ENCODE results near the gene PRSS58. TPM values are rescaled to one million over a fixed set of nuclear protein-coding genes. Genes with fewer than 3 reads are reported as not detected.

The PRSS58 gene
- total and polyA plus RNA-seq, 11 donors = not detected

DNA sequence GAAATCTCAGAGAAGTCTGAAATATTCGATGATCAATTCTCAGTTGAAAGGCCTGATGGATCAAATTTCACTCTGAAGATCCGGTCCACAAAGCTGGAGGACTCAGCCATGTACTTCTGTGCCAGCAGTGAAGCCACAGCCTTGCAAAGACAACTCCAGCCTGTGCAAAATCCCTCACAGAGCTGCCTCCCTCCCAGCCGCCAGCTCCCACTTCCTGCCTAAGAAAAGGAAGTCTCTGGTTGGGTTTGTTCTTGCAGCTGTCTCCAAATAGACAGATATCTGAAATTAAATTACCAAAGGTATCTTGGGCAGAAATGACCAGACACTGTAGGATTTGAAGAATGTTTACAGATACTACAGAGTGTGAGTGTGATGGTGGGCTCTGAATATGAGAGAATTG lies 43.4 kb upstream of the PRSS58 start:
- no peaks in the 10 kb centered on the region for H3K9me3 ChIP-seq
- H3K27ac ChIP-seq = no peak overlapping the region
- ATAC-seq = no peak
- no peak for DNase-seq
- 49 to 60% (median 51%) methylated on average over 3 of the region's 3 CpGs for WGBS, 4 donors
- H3K4me1 ChIP-seq = no peaks in the 10 kb centered on the region
- peaks cover 0 to 31% (median 0%) of the 10 kb centered on the region in 9 donors for H3K27me3 ChIP-seq
- H3K36me3 ChIP-seq = no peaks in the 10 kb centered on the region
- intact Hi-C loops (cut with DNase I) = no loop called here
- TF ChIP-seq POLR2A (IDR thresholded peaks at IDR 0.05) = no peak
- TF ChIP-seq, protein P1, sequence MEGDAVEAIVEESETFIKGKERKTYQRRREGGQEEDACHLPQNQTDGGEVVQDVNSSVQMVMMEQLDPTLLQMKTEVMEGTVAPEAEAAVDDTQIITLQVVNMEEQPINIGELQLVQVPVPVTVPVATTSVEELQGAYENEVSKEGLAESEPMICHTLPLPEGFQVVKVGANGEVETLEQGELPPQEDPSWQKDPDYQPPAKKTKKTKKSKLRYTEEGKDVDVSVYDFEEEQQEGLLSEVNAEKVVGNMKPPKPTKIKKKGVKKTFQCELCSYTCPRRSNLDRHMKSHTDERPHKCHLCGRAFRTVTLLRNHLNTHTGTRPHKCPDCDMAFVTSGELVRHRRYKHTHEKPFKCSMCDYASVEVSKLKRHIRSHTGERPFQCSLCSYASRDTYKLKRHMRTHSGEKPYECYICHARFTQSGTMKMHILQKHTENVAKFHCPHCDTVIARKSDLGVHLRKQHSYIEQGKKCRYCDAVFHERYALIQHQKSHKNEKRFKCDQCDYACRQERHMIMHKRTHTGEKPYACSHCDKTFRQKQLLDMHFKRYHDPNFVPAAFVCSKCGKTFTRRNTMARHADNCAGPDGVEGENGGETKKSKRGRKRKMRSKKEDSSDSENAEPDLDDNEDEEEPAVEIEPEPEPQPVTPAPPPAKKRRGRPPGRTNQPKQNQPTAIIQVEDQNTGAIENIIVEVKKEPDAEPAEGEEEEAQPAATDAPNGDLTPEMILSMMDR (IDR thresholded peaks at IDR 0.05) = no peak
- no peak overlapping the region for H3K4me3 ChIP-seq

DNA sequence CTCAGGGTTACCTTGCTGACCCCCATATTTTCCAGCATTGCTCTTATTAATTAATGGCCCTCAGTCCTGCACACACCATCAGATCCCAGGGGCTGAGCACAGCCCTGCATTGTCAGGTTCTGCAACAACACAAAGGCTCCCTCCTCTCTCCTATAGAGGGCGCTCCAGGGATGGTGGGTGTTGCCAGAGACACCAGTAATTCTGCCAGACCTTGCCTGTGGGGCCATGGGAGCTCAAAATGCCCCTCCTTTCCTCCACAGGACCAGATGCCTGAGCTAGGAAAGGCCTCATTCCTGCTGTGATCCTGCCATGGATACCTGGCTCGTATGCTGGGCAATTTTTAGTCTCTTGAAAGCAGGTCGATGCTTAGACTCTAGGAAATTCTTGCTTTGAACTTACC lies 42.8 kb upstream of the PRSS58 start:
- TF ChIP-seq POLR2A (IDR thresholded peaks at IDR 0.05) = no peak
- TF ChIP-seq, protein P1 (IDR thresholded peaks at IDR 0.05) = peak in 1 of 12 donors; percentile 10
- H3K27me3 ChIP-seq = peaks cover 0 to 31% (median 0%) of the 10 kb centered on the region in 9 donors
- H3K4me1 ChIP-seq = no peaks in the 10 kb centered on the region
- no peak for DNase-seq
- H3K9me3 ChIP-seq = no peaks in the 10 kb centered on the region
- no peaks in the 10 kb centered on the region for H3K36me3 ChIP-seq
- 34 to 52% (median 48%) methylated on average over 3 of the region's 3 CpGs for WGBS, 4 donors
- no peak overlapping the region for H3K4me3 ChIP-seq
- no peak for ATAC-seq
- intact Hi-C loops (cut with DNase I) = no loop called here
- no peak overlapping the region for H3K27ac ChIP-seq

DNA sequence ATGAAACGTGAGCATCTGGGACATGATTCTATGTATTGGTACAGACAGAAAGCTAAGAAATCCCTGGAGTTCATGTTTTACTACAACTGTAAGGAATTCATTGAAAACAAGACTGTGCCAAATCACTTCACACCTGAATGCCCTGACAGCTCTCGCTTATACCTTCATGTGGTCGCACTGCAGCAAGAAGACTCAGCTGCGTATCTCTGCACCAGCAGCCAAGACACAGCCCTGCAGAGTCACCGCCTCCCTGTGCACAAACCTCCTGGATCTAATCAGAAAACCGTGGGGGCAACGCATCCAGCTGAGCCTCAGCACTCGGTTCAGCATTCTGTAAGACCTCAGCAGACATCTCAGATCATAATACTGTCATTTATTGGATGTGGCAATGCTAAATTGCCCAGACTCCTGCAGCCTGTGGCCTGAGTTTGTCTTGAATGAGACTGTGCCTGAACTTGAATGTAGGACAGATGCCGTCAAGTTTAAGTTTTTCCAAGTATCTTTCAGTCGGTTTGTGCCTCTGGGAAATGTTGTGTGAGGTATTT lies 41.5 kb upstream of the PRSS58 start:
- 23 to 40% (median 37%) methylated on average over 10 of the region's 10 CpGs for WGBS, 4 donors
- H3K4me3 ChIP-seq = no peak overlapping the region
- H3K9me3 ChIP-seq = no peaks in the 10 kb centered on the region
- ATAC-seq = no peak
- no peak for DNase-seq
- H3K27me3 ChIP-seq = peaks cover 0 to 30% (median 0%) of the 10 kb centered on the region in 9 donors
- H3K27ac ChIP-seq = no peak overlapping the region
- H3K36me3 ChIP-seq = no peaks in the 10 kb centered on the region
- TF ChIP-seq, protein P1 (IDR thresholded peaks at IDR 0.05) = no peak
- H3K4me1 ChIP-seq = no peaks in the 10 kb centered on the region
- intact Hi-C loops (cut with DNase I) = no loop called here

DNA sequence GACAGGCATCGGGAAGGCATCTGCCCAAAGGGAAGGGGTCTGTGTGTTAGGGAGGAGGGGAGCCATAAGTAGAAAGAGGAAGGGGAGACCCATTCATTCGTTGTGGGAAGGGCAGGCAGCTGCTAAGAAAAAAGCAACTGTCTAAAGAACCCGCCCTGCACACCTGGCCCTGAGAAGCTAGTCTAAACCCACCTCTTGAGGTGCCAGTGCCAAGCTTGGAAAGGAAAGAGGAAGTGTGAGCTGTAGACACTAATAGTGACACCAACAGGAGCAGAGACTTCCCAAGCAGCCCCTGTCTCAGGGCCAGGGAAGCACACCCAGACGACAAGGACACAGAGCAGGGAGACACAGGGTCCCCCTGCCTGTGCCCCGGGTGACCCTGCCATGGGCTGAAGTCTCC lies 40.8 kb upstream of the PRSS58 start:
- H3K27ac ChIP-seq = no peak overlapping the region
- ATAC-seq (no peak), DNase-seq (no peak)
- intact Hi-C loops (cut with DNase I) = no loop called here
- H3K4me1 ChIP-seq = no peaks in the 10 kb centered on the region
- no peaks in the 10 kb centered on the region for H3K36me3 ChIP-seq
- peaks cover 0 to 23% (median 0%) of the 10 kb centered on the region in 9 donors for H3K27me3 ChIP-seq
- TF ChIP-seq, protein P1 (IDR thresholded peaks at IDR 0.05) = no peak
- TF ChIP-seq POLR2A (IDR thresholded peaks at IDR 0.05) = no peak
- WGBS, 4 donors = 49 to 59% (median 56%) methylated on average over 5 of the region's 5 CpGs
- no peak overlapping the region for H3K4me3 ChIP-seq
- H3K9me3 ChIP-seq = no peaks in the 10 kb centered on the region
